HEK293 (cell line): ENCODE measurements around the gene TMTC1.

Source experiments
- GLIS1 ChIP-seq: fragments of 450-650 bp; formaldehyde crosslinking; IDR thresholded peaks from 2 replicates; pipeline ENCODE4 v1.5.1; 2016; ENCODE audit warnings: missing biosample characterization, missing genetic modification characterization
- KLF1 ChIP-seq: fragments of 450-650 bp; formaldehyde crosslinking; IDR thresholded peaks from 2 replicates; pipeline ENCODE4 v1.5.1; 2016; ENCODE audit warnings: missing biosample characterization, missing genetic modification characterization
- TRIM28 ChIP-seq: IDR thresholded peaks from 2 replicates; pipeline ENCODE4 v1.6.1; 2011; ENCODE audit warnings: low read length, control low read depth, borderline replicate concordance
- ZBTB7A ChIP-seq: fragments of 450-650 bp; formaldehyde crosslinking; IDR thresholded peaks from 2 replicates; pipeline ENCODE4 v1.5.1; 2016; ENCODE audit warnings: low read depth, missing biosample characterization, missing genetic modification characterization
- ZNF155 ChIP-seq: fragments of 450-650 bp; formaldehyde crosslinking; IDR thresholded peaks from 2 replicates; pipeline ENCODE4 v1.5.1; 2016; ENCODE audit warnings: missing biosample characterization, missing genetic modification characterization
- ZNF510 ChIP-seq: fragments of 450-650 bp; formaldehyde crosslinking; IDR thresholded peaks from 2 replicates; pipeline ENCODE4 v1.5.1; 2018; ENCODE audit warnings: mild to moderate bottlenecking, missing genetic modification characterization, missing biosample characterization; ENCODE audit not compliant: insufficient replicate concordance
- ZNF843 ChIP-seq: fragments of 450-650 bp; formaldehyde crosslinking; IDR thresholded peaks from 2 replicates; pipeline ENCODE4 v1.5.1; 2016; ENCODE audit warnings: missing biosample characterization, missing genetic modification characterization
- TF ChIP-seq, protein P1 (sequence below): sonication (generic); formaldehyde crosslinking; IDR thresholded peaks from 2 replicates; pipeline ENCODE4 v1.8.1; 2022; ENCODE audit warnings: mild to moderate bottlenecking, moderate library complexity, missing genetic modification reagents
- TF ChIP-seq, protein P2 (sequence below): fragments of 450-650 bp; formaldehyde crosslinking; IDR thresholded peaks from 2 replicates; pipeline ENCODE4 v1.5.1; 2016; ENCODE audit warnings: missing biosample characterization, missing genetic modification characterization
- TF ChIP-seq, protein P3 (sequence below): fragments of 450-650 bp; IDR thresholded peaks from 2 replicates; pipeline ENCODE4 v1.5.1; 2018; ENCODE audit warnings: missing biosample characterization, mild to moderate bottlenecking, missing genetic modification characterization

DNA sequence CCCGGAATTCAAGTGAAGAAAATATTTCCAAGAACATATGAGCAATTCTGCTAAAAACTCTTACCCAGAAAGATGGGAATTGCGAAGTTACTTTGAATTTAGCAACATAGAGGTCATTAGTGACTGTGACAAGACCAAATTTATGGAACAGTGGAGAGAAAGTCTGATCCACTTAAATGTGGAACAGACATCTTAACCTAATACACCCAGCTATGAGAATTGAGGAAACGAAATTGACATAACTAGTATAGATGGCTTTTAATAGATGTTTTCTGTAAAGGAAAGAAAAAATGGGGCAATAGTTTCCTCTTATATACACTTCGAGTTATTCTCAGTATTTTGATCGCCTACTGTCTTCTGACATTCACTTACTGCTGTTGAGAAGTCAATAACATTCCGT is 290.9 kb downstream of the TMTC1 start:
- TF ChIP-seq, protein P1, sequence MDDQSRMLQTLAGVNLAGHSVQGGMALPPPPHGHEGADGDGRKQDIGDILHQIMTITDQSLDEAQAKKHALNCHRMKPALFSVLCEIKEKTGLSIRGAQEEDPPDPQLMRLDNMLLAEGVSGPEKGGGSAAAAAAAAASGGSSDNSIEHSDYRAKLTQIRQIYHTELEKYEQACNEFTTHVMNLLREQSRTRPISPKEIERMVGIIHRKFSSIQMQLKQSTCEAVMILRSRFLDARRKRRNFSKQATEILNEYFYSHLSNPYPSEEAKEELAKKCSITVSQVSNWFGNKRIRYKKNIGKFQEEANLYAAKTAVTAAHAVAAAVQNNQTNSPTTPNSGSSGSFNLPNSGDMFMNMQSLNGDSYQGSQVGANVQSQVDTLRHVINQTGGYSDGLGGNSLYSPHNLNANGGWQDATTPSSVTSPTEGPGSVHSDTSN (CRISPR knock-in tag): no peak
- TF ChIP-seq, protein P2, sequence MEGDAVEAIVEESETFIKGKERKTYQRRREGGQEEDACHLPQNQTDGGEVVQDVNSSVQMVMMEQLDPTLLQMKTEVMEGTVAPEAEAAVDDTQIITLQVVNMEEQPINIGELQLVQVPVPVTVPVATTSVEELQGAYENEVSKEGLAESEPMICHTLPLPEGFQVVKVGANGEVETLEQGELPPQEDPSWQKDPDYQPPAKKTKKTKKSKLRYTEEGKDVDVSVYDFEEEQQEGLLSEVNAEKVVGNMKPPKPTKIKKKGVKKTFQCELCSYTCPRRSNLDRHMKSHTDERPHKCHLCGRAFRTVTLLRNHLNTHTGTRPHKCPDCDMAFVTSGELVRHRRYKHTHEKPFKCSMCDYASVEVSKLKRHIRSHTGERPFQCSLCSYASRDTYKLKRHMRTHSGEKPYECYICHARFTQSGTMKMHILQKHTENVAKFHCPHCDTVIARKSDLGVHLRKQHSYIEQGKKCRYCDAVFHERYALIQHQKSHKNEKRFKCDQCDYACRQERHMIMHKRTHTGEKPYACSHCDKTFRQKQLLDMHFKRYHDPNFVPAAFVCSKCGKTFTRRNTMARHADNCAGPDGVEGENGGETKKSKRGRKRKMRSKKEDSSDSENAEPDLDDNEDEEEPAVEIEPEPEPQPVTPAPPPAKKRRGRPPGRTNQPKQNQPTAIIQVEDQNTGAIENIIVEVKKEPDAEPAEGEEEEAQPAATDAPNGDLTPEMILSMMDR: no peak
- TF ChIP-seq TRIM28 (no peak), ZNF843 (tag by site-specific recombination) (no peak), GLIS1 (tag by site-specific recombination) (no peak), ZNF510 (tag by site-specific recombination) (no peak), ZNF155 (tag by site-specific recombination) (no peak), ZBTB7A (tag by site-specific recombination) (no peak), KLF1 (tag by site-specific recombination) (no peak)
- TF ChIP-seq, protein P3, sequence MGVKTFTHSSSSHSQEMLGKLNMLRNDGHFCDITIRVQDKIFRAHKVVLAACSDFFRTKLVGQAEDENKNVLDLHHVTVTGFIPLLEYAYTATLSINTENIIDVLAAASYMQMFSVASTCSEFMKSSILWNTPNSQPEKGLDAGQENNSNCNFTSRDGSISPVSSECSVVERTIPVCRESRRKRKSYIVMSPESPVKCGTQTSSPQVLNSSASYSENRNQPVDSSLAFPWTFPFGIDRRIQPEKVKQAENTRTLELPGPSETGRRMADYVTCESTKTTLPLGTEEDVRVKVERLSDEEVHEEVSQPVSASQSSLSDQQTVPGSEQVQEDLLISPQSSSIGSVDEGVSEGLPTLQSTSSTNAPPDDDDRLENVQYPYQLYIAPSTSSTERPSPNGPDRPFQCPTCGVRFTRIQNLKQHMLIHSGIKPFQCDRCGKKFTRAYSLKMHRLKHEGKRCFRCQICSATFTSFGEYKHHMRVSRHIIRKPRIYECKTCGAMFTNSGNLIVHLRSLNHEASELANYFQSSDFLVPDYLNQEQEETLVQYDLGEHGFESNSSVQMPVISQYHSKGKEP (tag by site-specific recombination): no peak
